ENCODE results near the gene CD300LF.

- TF ChIP-seq CTCF (IDR thresholded peaks at IDR 0.05), result no peak
- no peak for TF ChIP-seq POLR2A (IDR thresholded peaks at IDR 0.05)
Observed at GRCh38 chr17:74740173-74740572, 27.4 kb upstream of the CD300LF start.

Data from thyroid gland (tissue), 4 donors.